HEK293 (cell line): ENCODE data around the gene PRKAG2.

Source experiments
- CTCF ChIP-seq: fragments of 450-650 bp; formaldehyde crosslinking; IDR thresholded peaks from 2 replicates; pipeline ENCODE4 v1.5.1; 2016; ENCODE audit warnings: missing biosample characterization, missing genetic modification characterization
- ZBTB20 ChIP-seq: fragments of 450-650 bp; formaldehyde crosslinking; IDR thresholded peaks from 2 replicates; pipeline ENCODE4 v1.5.1; 2016; ENCODE audit warnings: missing biosample characterization, missing genetic modification characterization
- ZEB2 ChIP-seq: fragments of 450-650 bp; formaldehyde crosslinking; IDR thresholded peaks from 2 replicates; pipeline ENCODE4 v1.5.1; 2016; ENCODE audit warnings: missing biosample characterization, missing genetic modification characterization
- ZNF239 ChIP-seq: fragments of 450-650 bp; formaldehyde crosslinking; IDR thresholded peaks from 2 replicates; pipeline ENCODE4 v1.5.1; 2016; ENCODE audit warnings: missing biosample characterization, missing genetic modification characterization
- ZNF366 ChIP-seq: fragments of 450-650 bp; formaldehyde crosslinking; conservative IDR thresholded peaks from 2 replicates; pipeline ENCODE4 v1.5.1; 2016; ENCODE audit warnings: missing biosample characterization, missing genetic modification characterization
- ZNF558 ChIP-seq: fragments of 450-650 bp; formaldehyde crosslinking; IDR thresholded peaks from 2 replicates; pipeline ENCODE4 v1.5.1; 2016; ENCODE audit warnings: missing biosample characterization, missing genetic modification characterization
- ZNF785 ChIP-seq: fragments of 450-650 bp; formaldehyde crosslinking; IDR thresholded peaks from 2 replicates; pipeline ENCODE4 v1.5.1; 2016; ENCODE audit warnings: missing biosample characterization, missing genetic modification characterization
- TF ChIP-seq, protein P1 (sequence below): fragments of 450-650 bp; formaldehyde crosslinking; IDR thresholded peaks from 2 replicates; pipeline ENCODE4 v1.5.1; 2016; ENCODE audit warnings: missing biosample characterization, missing genetic modification characterization

- TF ChIP-seq ZBTB20 (tag by site-specific recombination) (no peak), CTCF (tag by site-specific recombination) (no peak), ZNF239 (tag by site-specific recombination) (no peak), ZNF558 (tag by site-specific recombination) (no peak), ZNF366 (no peak), ZNF785 (tag by site-specific recombination) (no peak), ZEB2 (tag by site-specific recombination) (no peak)
- TF ChIP-seq, protein P1, sequence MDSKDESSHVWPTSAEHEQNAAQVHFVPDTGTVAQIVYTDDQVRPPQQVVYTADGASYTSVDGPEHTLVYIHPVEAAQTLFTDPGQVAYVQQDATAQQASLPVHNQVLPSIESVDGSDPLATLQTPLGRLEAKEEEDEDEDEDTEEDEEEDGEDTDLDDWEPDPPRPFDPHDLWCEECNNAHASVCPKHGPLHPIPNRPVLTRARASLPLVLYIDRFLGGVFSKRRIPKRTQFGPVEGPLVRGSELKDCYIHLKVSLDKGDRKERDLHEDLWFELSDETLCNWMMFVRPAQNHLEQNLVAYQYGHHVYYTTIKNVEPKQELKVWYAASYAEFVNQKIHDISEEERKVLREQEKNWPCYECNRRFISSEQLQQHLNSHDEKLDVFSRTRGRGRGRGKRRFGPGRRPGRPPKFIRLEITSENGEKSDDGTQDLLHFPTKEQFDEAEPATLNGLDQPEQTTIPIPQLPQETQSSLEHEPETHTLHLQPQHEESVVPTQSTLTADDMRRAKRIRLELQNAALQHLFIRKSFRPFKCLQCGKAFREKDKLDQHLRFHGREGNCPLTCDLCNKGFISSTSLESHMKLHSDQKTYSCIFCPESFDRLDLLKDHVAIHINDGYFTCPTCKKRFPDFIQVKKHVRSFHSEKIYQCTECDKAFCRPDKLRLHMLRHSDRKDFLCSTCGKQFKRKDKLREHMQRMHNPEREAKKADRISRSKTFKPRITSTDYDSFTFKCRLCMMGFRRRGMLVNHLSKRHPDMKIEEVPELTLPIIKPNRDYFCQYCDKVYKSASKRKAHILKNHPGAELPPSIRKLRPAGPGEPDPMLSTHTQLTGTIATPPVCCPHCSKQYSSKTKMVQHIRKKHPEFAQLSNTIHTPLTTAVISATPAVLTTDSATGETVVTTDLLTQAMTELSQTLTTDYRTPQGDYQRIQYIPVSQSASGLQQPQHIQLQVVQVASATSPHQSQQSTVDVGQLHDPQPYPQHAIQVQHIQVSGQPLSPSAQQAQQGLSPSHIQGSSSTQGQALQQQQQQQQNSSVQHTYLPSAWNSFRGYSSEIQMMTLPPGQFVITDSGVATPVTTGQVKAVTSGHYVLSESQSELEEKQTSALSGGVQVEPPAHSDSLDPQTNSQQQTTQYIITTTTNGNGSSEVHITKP (tag by site-specific recombination): no peak
These were observed 1.3 kb upstream of the PRKAG2 start for GRCh38 chr7:151877911-151878835.
